ENCODE data around the gene FOXM1.

FOXM1 gene

DNA sequence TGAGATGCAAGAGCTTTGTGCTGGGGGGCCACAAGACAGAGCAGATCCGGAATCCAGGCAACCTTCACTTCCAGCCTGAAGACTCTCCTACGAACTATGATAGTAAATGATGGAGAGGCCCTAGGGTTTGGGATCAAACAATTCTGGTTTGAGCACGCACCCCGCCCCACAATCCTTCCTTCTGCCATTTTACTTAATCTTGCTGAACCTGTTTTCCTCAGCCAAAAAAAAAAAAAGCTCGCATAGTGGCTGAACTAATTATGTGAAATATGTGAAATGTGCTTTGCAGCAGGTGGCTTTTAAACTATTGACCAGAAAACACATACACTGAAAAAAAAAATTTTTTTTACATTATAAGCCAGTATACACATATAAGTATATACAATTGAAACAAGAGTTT lies 65.2 kb downstream of the FOXM1 start:
- no peaks in the 10 kb centered on the region for H3K4me1 ChIP-seq (ENCODE audit: control insufficient read depth, insufficient read depth, low read length)
- H3K27me3 ChIP-seq (ENCODE audit: control insufficient read depth, insufficient read depth, low read length, poor library complexity, severe bottlenecking): no peaks in the 10 kb centered on the region
- H3K9me3 ChIP-seq (ENCODE audit: control insufficient read depth, low read length): no peaks in the 10 kb centered on the region
- H3K36me3 ChIP-seq (ENCODE audit: control insufficient read depth, insufficient read depth, low read length): no peaks in the 10 kb centered on the region
- 94 to 100% methylated on average over 2 to 4 of the region's 5 CpGs for WGBS, 2 experiments
- H3K27ac ChIP-seq (ENCODE audit: insufficient read depth, low read depth, low read length, poor library complexity, severe bottlenecking): no peak overlapping the region
- H3K4me3 ChIP-seq (ENCODE audit: insufficient read depth, low read depth, low read length): no peak overlapping the region

Data from ectodermal cell (in vitro differentiated cells).